HCT116 (cell line): ENCODE data around the gene TBC1D17.

Experiments
- CEBPB ChIP-seq: IDR thresholded peaks from 2 replicates; pipeline ENCODE4 v1.6.1; 2012; ENCODE audit warnings: low read depth
- EGR1 ChIP-seq: IDR thresholded peaks from 2 replicates; pipeline ENCODE4 v1.6.1; 2012; ENCODE audit warnings: low read depth
- EZH2 ChIP-seq: fragments of 200-600 bp; sonication (generic); IDR thresholded peaks from 2 replicates; pipeline ENCODE4 v1.6.1; 2017; ENCODE audit warnings: antibody characterized with exemption, mixed run types
- EZH2phosphoT487 ChIP-seq: fragments of 200-600 bp; IDR thresholded peaks from 2 replicates; pipeline ENCODE4 v1.6.1; 2018; ENCODE audit warnings: antibody characterized with exemption, borderline replicate concordance
- POLR2A ChIP-seq: IDR thresholded peaks from 2 replicates; pipeline ENCODE4 v1.7.0; 2011; ENCODE audit warnings: borderline replicate concordance; ENCODE audit not compliant: insufficient read depth, insufficient read length; ENCODE audit errors: extremely low read depth
- RAD21 ChIP-seq: IDR thresholded peaks from 2 replicates; pipeline ENCODE4 v1.6.1; 2012; ENCODE audit warnings: low read depth, mild to moderate bottlenecking
- SIN3A ChIP-seq: IDR thresholded peaks from 2 replicates; pipeline ENCODE4 v1.6.1; 2012; ENCODE audit warnings: low read depth
- TF ChIP-seq, protein P1 (sequence below), 3 experiments: fragments of 200-600 bp in 1 of 3; sonication (generic) in 1 of 3; IDR thresholded peaks in 2 of 3; conservative IDR thresholded peaks in 1 of 3; 2 replicates each; pipeline ENCODE4 v1.5.1; 2012 to 2017; ENCODE audit warnings: low read depth in 2 of 3, low read length in 2 of 3, antibody characterized with exemption in 1 of 3, borderline replicate concordance in 1 of 3, control low read depth in 1 of 3, mild to moderate bottlenecking in 1 of 3, mixed read lengths in 1 of 3, mixed run types in 1 of 3, moderate library complexity in 1 of 3; ENCODE audit not compliant: insufficient read depth in 1 of 3
- TF ChIP-seq, protein P2 (sequence below): IDR thresholded peaks from 2 replicates; pipeline ENCODE4 v1.6.1; 2012; ENCODE audit warnings: low read depth
- TF ChIP-seq, protein P3 (sequence below): IDR thresholded peaks from 2 replicates; pipeline ENCODE4 v1.6.1; 2012
- TF ChIP-seq, protein P4 (sequence below): IDR thresholded peaks from 2 replicates; pipeline ENCODE4 v1.6.1; 2012
- TF ChIP-seq, protein P5 (sequence below): IDR thresholded peaks from 2 replicates; pipeline ENCODE4 v1.6.1; 2011; ENCODE audit warnings: mild to moderate bottlenecking, low read length, moderate library complexity; ENCODE audit not compliant: insufficient replicate concordance; ENCODE audit errors: extremely low read depth

DNA sequence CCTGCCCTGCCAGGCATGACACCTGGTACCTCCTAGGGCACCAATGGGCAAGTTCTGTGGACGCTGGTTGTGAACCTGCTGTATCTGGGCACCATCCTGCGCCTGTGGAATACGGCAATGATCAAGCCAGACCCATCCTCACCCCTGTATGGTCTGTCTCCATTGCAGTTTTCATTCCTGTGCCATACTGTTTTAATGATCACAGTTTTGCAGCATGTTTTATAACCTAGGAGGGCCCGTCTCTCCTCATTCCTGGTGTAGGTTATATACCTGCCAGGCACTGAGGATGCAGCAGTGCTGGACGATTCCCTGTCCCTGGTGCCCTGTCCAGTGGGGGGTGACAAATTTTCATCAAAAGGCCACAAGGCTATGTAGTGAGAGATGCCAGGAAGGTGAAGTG is 5.6 kb downstream of the TBC1D17 start:
- TF ChIP-seq, protein P1, sequence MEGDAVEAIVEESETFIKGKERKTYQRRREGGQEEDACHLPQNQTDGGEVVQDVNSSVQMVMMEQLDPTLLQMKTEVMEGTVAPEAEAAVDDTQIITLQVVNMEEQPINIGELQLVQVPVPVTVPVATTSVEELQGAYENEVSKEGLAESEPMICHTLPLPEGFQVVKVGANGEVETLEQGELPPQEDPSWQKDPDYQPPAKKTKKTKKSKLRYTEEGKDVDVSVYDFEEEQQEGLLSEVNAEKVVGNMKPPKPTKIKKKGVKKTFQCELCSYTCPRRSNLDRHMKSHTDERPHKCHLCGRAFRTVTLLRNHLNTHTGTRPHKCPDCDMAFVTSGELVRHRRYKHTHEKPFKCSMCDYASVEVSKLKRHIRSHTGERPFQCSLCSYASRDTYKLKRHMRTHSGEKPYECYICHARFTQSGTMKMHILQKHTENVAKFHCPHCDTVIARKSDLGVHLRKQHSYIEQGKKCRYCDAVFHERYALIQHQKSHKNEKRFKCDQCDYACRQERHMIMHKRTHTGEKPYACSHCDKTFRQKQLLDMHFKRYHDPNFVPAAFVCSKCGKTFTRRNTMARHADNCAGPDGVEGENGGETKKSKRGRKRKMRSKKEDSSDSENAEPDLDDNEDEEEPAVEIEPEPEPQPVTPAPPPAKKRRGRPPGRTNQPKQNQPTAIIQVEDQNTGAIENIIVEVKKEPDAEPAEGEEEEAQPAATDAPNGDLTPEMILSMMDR (IDR thresholded peaks at IDR 0.05 in 2 of 3, conservative IDR thresholded peaks at IDR 0.05 in 1 of 3; ENCODE audit: borderline replicate concordance in 1 of 3, insufficient read depth in 1 of 3, low read depth in 2 of 3, low read length in 2 of 3) = no peak
- TF ChIP-seq, protein P2, sequence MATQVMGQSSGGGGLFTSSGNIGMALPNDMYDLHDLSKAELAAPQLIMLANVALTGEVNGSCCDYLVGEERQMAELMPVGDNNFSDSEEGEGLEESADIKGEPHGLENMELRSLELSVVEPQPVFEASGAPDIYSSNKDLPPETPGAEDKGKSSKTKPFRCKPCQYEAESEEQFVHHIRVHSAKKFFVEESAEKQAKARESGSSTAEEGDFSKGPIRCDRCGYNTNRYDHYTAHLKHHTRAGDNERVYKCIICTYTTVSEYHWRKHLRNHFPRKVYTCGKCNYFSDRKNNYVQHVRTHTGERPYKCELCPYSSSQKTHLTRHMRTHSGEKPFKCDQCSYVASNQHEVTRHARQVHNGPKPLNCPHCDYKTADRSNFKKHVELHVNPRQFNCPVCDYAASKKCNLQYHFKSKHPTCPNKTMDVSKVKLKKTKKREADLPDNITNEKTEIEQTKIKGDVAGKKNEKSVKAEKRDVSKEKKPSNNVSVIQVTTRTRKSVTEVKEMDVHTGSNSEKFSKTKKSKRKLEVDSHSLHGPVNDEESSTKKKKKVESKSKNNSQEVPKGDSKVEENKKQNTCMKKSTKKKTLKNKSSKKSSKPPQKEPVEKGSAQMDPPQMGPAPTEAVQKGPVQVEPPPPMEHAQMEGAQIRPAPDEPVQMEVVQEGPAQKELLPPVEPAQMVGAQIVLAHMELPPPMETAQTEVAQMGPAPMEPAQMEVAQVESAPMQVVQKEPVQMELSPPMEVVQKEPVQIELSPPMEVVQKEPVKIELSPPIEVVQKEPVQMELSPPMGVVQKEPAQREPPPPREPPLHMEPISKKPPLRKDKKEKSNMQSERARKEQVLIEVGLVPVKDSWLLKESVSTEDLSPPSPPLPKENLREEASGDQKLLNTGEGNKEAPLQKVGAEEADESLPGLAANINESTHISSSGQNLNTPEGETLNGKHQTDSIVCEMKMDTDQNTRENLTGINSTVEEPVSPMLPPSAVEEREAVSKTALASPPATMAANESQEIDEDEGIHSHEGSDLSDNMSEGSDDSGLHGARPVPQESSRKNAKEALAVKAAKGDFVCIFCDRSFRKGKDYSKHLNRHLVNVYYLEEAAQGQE = no peak
- TF ChIP-seq EGR1 = no peak
- TF ChIP-seq, protein P3, sequence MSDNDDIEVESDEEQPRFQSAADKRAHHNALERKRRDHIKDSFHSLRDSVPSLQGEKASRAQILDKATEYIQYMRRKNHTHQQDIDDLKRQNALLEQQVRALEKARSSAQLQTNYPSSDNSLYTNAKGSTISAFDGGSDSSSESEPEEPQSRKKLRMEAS = no peak
- TF ChIP-seq CEBPB = no peak
- TF ChIP-seq RAD21 = no peak
- no peak for TF ChIP-seq EZH2phosphoT487
- TF ChIP-seq, protein P4, sequence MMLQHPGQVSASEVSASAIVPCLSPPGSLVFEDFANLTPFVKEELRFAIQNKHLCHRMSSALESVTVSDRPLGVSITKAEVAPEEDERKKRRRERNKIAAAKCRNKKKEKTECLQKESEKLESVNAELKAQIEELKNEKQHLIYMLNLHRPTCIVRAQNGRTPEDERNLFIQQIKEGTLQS = no peak
- no peak for TF ChIP-seq EZH2
- TF ChIP-seq, protein P5, sequence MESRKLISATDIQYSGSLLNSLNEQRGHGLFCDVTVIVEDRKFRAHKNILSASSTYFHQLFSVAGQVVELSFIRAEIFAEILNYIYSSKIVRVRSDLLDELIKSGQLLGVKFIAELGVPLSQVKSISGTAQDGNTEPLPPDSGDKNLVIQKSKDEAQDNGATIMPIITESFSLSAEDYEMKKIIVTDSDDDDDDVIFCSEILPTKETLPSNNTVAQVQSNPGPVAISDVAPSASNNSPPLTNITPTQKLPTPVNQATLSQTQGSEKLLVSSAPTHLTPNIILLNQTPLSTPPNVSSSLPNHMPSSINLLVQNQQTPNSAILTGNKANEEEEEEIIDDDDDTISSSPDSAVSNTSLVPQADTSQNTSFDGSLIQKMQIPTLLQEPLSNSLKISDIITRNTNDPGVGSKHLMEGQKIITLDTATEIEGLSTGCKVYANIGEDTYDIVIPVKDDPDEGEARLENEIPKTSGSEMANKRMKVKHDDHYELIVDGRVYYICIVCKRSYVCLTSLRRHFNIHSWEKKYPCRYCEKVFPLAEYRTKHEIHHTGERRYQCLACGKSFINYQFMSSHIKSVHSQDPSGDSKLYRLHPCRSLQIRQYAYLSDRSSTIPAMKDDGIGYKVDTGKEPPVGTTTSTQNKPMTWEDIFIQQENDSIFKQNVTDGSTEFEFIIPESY = no peak
- no peak for TF ChIP-seq SIN3A
- no peak for TF ChIP-seq POLR2A
